ENCODE measurements around the gene LY6G6C. TPM values are rescaled to one million over a fixed set of nuclear protein-coding genes. Genes with fewer than 3 reads are reported as not detected.

LY6G6C gene
- total and polyA plus RNA-seq, 2 of the 13 experiments (the other 11 are each of a cell fraction or from before 2014, with no cell fraction given): 0.15 TPM; not detected in 1

GRCh38 chr6:31764198-31764597 is 42.7 kb upstream of the LY6G6C start (continued):
- TF ChIP-seq TIGD3 (CRISPR knock-in tag; IDR thresholded peaks at IDR 0.05; ENCODE audit: borderline replicate concordance): no peak
- no peak for TF ChIP-seq ZNF281 (CRISPR knock-in tag; IDR thresholded peaks at IDR 0.05; ENCODE audit: borderline replicate concordance)
- TF ChIP-seq NFYC (CRISPR knock-in tag; IDR thresholded peaks at IDR 0.05): no peak
- TF ChIP-seq ZNF143 (CRISPR knock-in tag; IDR thresholded peaks at IDR 0.05): no peak
- TF ChIP-seq ZHX1 (CRISPR knock-in tag; IDR thresholded peaks at IDR 0.05; ENCODE audit: low read depth): no peak
- TF ChIP-seq ZBTB25 (CRISPR knock-in tag; IDR thresholded peaks at IDR 0.05): no peak
- TF ChIP-seq BCL3 (CRISPR knock-in tag; IDR thresholded peaks at IDR 0.05): no peak
- no peak for TF ChIP-seq YEATS4 (CRISPR knock-in tag; IDR thresholded peaks at IDR 0.05; ENCODE audit: borderline replicate concordance)
- no peak for TF ChIP-seq ZNF318 (CRISPR knock-in tag; IDR thresholded peaks at IDR 0.05)
- no peak for TF ChIP-seq HDAC2 (CRISPR knock-in tag; IDR thresholded peaks at IDR 0.05)
- TF ChIP-seq ZNF101 (CRISPR knock-in tag; IDR thresholded peaks at IDR 0.05; ENCODE audit: borderline replicate concordance, low read depth): no peak

Measured in HepG2 (cell line).